GM12878 (cell line): ENCODE measurements around the gene GGNBP2.

Experiments
- CTCF ChIP-seq, 3 experiments: IDR thresholded peaks in 2 of 3; conservative IDR thresholded peaks in 1 of 3; 2 replicates each; pipeline ENCODE4 v1.5.1; 2011; ENCODE audit warnings: low read depth in 3 of 3, low read length in 3 of 3, mild to moderate bottlenecking in 3 of 3, control low read depth in 2 of 3, moderate library complexity in 2 of 3, inconsistent platforms in 1 of 3, mixed read lengths in 1 of 3; ENCODE audit not compliant: control insufficient read depth in 2 of 3, insufficient read depth in 1 of 3; ENCODE audit errors: extremely low read depth in 1 of 3
- EZH2 ChIP-seq: IDR thresholded peaks from 2 replicates; pipeline ENCODE4 v1.6.1; 2012; ENCODE audit warnings: low read depth, mild to moderate bottlenecking, control low read depth, inconsistent platforms, low read length, borderline replicate concordance; ENCODE audit not compliant: control insufficient read depth
- POLR2A ChIP-seq: IDR thresholded peaks from 2 replicates; pipeline ENCODE4 v1.6.1; 2011; ENCODE audit warnings: low read depth, mild to moderate bottlenecking, low read length
- SRF ChIP-seq, 2 experiments: IDR thresholded peaks; 2 replicates each; pipeline ENCODE4 v1.6.1; 2011; ENCODE audit warnings: low read depth in 2 of 2, low read length in 2 of 2, mild to moderate bottlenecking in 1 of 2, moderate library complexity in 1 of 2
- USF1 ChIP-seq: IDR thresholded peaks from 2 replicates; pipeline ENCODE4 v1.6.1; 2011; ENCODE audit warnings: borderline replicate concordance, low read depth, mild to moderate bottlenecking, moderate library complexity, mixed read lengths, low read length; ENCODE audit not compliant: insufficient read depth; ENCODE audit errors: extremely low read length

GRCh38 chr17:36510636-36511035 lies 34.1 kb upstream of the GGNBP2 start:
- no peak for TF ChIP-seq EZH2
- no peak for TF ChIP-seq CTCF (IDR thresholded peaks at IDR 0.05 in 2 of 3, conservative IDR thresholded peaks at IDR 0.05 in 1 of 3; ENCODE audit: control insufficient read depth in 2 of 3, extremely low read depth in 1 of 3, insufficient read depth in 1 of 3, low read depth in 3 of 3, low read length in 3 of 3)
- no peak for TF ChIP-seq POLR2A
- TF ChIP-seq USF1: no peak
- TF ChIP-seq SRF (IDR thresholded peaks at IDR 0.05; ENCODE audit: low read depth in 2 of 2, low read length in 2 of 2): no peak
